Measurements from ENCODE around the gene PROX1.

DNA sequence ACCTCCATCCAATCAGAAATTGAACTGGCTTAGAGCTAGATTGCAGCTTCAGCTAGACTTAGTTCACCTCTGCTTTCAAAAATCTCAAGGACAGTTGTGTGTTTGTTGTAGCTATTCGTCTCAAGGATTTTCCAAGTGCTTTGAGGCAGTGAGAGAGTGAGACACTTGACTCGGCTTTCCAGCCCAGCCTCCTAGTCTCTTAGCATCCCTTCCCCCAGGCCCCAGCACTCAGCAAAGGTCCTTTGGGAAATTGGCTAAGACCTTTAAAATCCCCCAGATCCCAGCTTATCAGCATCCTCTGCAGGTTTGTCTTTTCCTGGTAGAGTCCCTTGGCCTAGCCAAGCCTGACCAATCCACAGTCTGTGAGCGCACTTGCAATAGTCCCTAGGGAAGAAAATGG, 47.9 kb upstream of the PROX1 start:
- TF ChIP-seq, protein P1, sequence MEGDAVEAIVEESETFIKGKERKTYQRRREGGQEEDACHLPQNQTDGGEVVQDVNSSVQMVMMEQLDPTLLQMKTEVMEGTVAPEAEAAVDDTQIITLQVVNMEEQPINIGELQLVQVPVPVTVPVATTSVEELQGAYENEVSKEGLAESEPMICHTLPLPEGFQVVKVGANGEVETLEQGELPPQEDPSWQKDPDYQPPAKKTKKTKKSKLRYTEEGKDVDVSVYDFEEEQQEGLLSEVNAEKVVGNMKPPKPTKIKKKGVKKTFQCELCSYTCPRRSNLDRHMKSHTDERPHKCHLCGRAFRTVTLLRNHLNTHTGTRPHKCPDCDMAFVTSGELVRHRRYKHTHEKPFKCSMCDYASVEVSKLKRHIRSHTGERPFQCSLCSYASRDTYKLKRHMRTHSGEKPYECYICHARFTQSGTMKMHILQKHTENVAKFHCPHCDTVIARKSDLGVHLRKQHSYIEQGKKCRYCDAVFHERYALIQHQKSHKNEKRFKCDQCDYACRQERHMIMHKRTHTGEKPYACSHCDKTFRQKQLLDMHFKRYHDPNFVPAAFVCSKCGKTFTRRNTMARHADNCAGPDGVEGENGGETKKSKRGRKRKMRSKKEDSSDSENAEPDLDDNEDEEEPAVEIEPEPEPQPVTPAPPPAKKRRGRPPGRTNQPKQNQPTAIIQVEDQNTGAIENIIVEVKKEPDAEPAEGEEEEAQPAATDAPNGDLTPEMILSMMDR (conservative IDR thresholded peaks at IDR 0.05; ENCODE audit: low read length), result no peak
- TF ChIP-seq EZH2phosphoT487 (IDR thresholded peaks at IDR 0.05; ENCODE audit: borderline replicate concordance, low read depth, low read length), result no peak

Data from OCI-LY7 (cell line).